HepG2 (cell line): ENCODE measurements around the gene CASP6. TPM values are rescaled to one million over a fixed set of nuclear protein-coding genes. Genes with fewer than 3 reads are reported as not detected.

Source experiments
- ATAC-seq: fragments of 200-7000 bp; cut with Tn5 transposase; 3 replicates; pipeline ENCODE4 v1.9.1; 2020; ENCODE audit warnings: mild to moderate bottlenecking, moderate library complexity
- BruUV-seq: library from RNA; stranded (reverse); fragments of 400-500 nt; replicated peaks from 2 replicates; lab custom pipeline; 2021; lab: Mats Ljungman, UMichigan
- CTCF ChIA-PET: fragments of 300-600 bp; formaldehyde crosslinking; extraction: SDS; loops from one replicate; lab custom pipeline; 2021; ENCODE audit warnings: low total read pairs, inconsistent platforms, low intra/inter-chr PET ratio; lab: Yijun Ruan, JAX
- POLR2A ChIA-PET: fragments of 350-600 bp; sonication (Branson Sonifier 250); formaldehyde crosslinking; loops from one replicate; lab custom pipeline; 2020; ENCODE audit warnings: antibody characterized with exemption, inconsistent platforms; lab: Yijun Ruan, JAX
- DNase-seq: peaks from one replicate; pipeline ENCODE4 v3.0.0-alpha.2; 2015; ENCODE audit warnings: low spot score
- FAIRE-seq: peaks from 3 replicates; lab custom pipeline; 2011; peaks lifted over from hg19 to GRCh38; lab: Jason Lieb, UNC
- H2AFZ ChIP-seq: one replicate; pipeline ENCODE4 v1.6.1; 2011; ENCODE audit warnings: low read length, inconsistent platforms
- H3K27ac ChIP-seq: fragments of 300-600 bp; 3 replicates; pipeline ENCODE4 v1.8.0; 2011; ENCODE audit warnings: mixed run types, mild to moderate bottlenecking, mixed read lengths, low read length, inconsistent platforms; ENCODE audit not compliant: insufficient read depth; ENCODE audit errors: extremely low read length
- H3K27me3 ChIP-seq, 2 experiments: fragments of 200-600 bp in 1 of 2; 2 replicates in 1 of 2; 3 replicates in 1 of 2; pipeline versions ENCODE4 v1.6.0 to v1.8.0; 2011; ENCODE audit warnings: low read length in 2 of 2, mild to moderate bottlenecking in 2 of 2, moderate library complexity in 2 of 2, inconsistent platforms in 1 of 2; ENCODE audit not compliant: insufficient read depth in 2 of 2, control insufficient read depth in 1 of 2
- H3K36me3 ChIP-seq, 2 experiments: fragments of 200-600 bp in 1 of 2; replicated peaks in 1 of 2; 2 replicates in 1 of 2; 3 replicates in 1 of 2; pipeline versions ENCODE4 v1.5.1 to v1.8.0; 2011; ENCODE audit warnings: low read length in 2 of 2, inconsistent platforms in 1 of 2; ENCODE audit not compliant: insufficient read depth in 2 of 2, control insufficient read depth in 1 of 2
- H3K4me1 ChIP-seq: 2 replicates; pipeline ENCODE4 v1.5.1; 2012; ENCODE audit warnings: low read length, inconsistent platforms; ENCODE audit not compliant: insufficient read depth
- H3K4me2 ChIP-seq: 2 replicates; pipeline ENCODE4 v1.6.0; 2011; ENCODE audit warnings: low read depth, low read length, inconsistent platforms
- H3K4me3 ChIP-seq, 3 experiments: fragments of 200-600 bp in 1 of 3; sonication (generic), shearing (Covaris generic) in 1 of 3; replicated peaks in 1 of 3; 2 replicates each; pipeline ENCODE4 v1.5.1; 2011 to 2016; ENCODE audit warnings: low read length in 3 of 3, inconsistent platforms in 2 of 3, low read depth in 2 of 3, mild to moderate bottlenecking in 2 of 3, control low read depth in 1 of 3, mixed read lengths in 1 of 3; ENCODE audit not compliant: insufficient read depth in 1 of 3
- H3K79me2 ChIP-seq: one replicate; pipeline ENCODE4 v1.6.1; 2011; ENCODE audit warnings: low read length, inconsistent platforms; ENCODE audit not compliant: insufficient read depth
- H3K9ac ChIP-seq: 2 replicates; pipeline ENCODE4 v1.6.0; 2011; ENCODE audit warnings: mild to moderate bottlenecking, low read depth, low read length, inconsistent platforms; ENCODE audit not compliant: insufficient read depth
- H3K9me3 ChIP-seq: 2 replicates; pipeline ENCODE4 v1.5.1; 2012; ENCODE audit warnings: mild to moderate bottlenecking, low read length
- H4K20me1 ChIP-seq: 2 replicates; pipeline ENCODE4 v1.6.0; 2011; ENCODE audit warnings: inconsistent platforms, mild to moderate bottlenecking, low read length, moderate library complexity; ENCODE audit not compliant: insufficient read depth
- HOXA7 ChIP-seq: sonication (generic); formaldehyde crosslinking; IDR thresholded peaks from 2 replicates; pipeline ENCODE4 v1.8.1; 2022; ENCODE audit warnings: mild to moderate bottlenecking, missing genetic modification reagents, moderate library complexity
- IKZF4 ChIP-seq: sonication (generic); formaldehyde crosslinking; IDR thresholded peaks from 2 replicates; pipeline ENCODE4 v1.5.1; 2020; ENCODE audit warnings: borderline replicate concordance, mild to moderate bottlenecking, low read depth, missing genetic modification reagents; ENCODE audit errors: not compliant biosample characterization
- KDM5B ChIP-seq: sonication (generic); formaldehyde crosslinking; IDR thresholded peaks from 2 replicates; pipeline ENCODE4 v1.4.0; 2020; ENCODE audit warnings: missing genetic modification reagents, mild to moderate bottlenecking, borderline replicate concordance
- MAFG ChIP-seq: sonication (generic); formaldehyde crosslinking; IDR thresholded peaks from 2 replicates; pipeline ENCODE4 v1.5.1; 2020; ENCODE audit warnings: mild to moderate bottlenecking, missing genetic modification reagents
- NFKBIZ ChIP-seq: IDR thresholded peaks from 2 replicates; pipeline ENCODE4 v1.6.1; 2018; ENCODE audit warnings: missing genetic modification reagents, missing compliant biosample characterization
- SOX6 ChIP-seq, 2 experiments: fragments of 450-650 bp in 1 of 2; sonication (generic) in 1 of 2; formaldehyde crosslinking in 1 of 2; IDR thresholded peaks; 2 replicates each; pipeline versions ENCODE4 v1.4.0 to v1.6.1; 2017 to 2020; ENCODE audit warnings: antibody characterized with exemption in 1 of 2, mild to moderate bottlenecking in 1 of 2, missing genetic modification reagents in 1 of 2
- TCF12 ChIP-seq, 2 experiments: fragments of 450-650 bp in 1 of 2; sonication (generic) in 1 of 2; formaldehyde crosslinking in 1 of 2; IDR thresholded peaks; 2 replicates each; pipeline versions ENCODE4 v1.6.1 to v1.8.0; 2017 to 2022; ENCODE audit warnings: antibody characterized with exemption in 1 of 2, mild to moderate bottlenecking in 1 of 2, missing genetic modification reagents in 1 of 2, moderate library complexity in 1 of 2
- TOPORS ChIP-seq: sonication (generic); formaldehyde crosslinking; IDR thresholded peaks from 2 replicates; pipeline ENCODE4 v1.8.0; 2023; ENCODE audit warnings: mild to moderate bottlenecking, missing genetic modification reagents
- ZFAT ChIP-seq: sonication (generic); formaldehyde crosslinking; conservative IDR thresholded peaks from 2 replicates; pipeline ENCODE4 v1.8.1; 2023; ENCODE audit warnings: missing genetic modification reagents, inconsistent platforms
- ZNF17 ChIP-seq: sonication (generic); formaldehyde crosslinking; IDR thresholded peaks from 2 replicates; pipeline ENCODE4 v1.5.0; 2020; ENCODE audit warnings: mild to moderate bottlenecking, missing genetic modification reagents
- ZNF230 ChIP-seq: sonication (generic); formaldehyde crosslinking; IDR thresholded peaks from 2 replicates; pipeline ENCODE4 v1.4.0; 2020; ENCODE audit warnings: mild to moderate bottlenecking, missing genetic modification reagents
- ZNF34 ChIP-seq: sonication (generic); formaldehyde crosslinking; IDR thresholded peaks from 2 replicates; pipeline ENCODE4 v1.4.0; 2020; ENCODE audit warnings: mild to moderate bottlenecking, missing genetic modification reagents, borderline replicate concordance
- ZNF672 ChIP-seq: sonication (generic); formaldehyde crosslinking; IDR thresholded peaks from 2 replicates; pipeline ENCODE4 v1.8.1; 2022; ENCODE audit warnings: missing genetic modification reagents
- ZNF737 ChIP-seq: sonication (generic); formaldehyde crosslinking; IDR thresholded peaks from 2 replicates; pipeline ENCODE4 v1.5.0; 2020; ENCODE audit warnings: missing genetic modification reagents, mild to moderate bottlenecking, borderline replicate concordance
- ZNF781 ChIP-seq: sonication (generic); formaldehyde crosslinking; IDR thresholded peaks from 2 replicates; pipeline ENCODE4 v1.5.1; 2020; ENCODE audit warnings: borderline replicate concordance, mild to moderate bottlenecking, missing genetic modification reagents; ENCODE audit errors: not compliant biosample characterization
- ZNF788 ChIP-seq: sonication (generic); formaldehyde crosslinking; IDR thresholded peaks from 2 replicates; pipeline ENCODE4 v1.5.0; 2020; ENCODE audit warnings: mild to moderate bottlenecking, missing genetic modification reagents, borderline replicate concordance
- WGBS: methylation state at CpG from one replicate; pipeline ENCODE4 v1.1.6; 2017; ENCODE audit warnings: low lambda C conversion rate; 5-methylcytosine and 5-hydroxymethylcytosine counted together
- in situ Hi-C: cut with HindIII; loops from 2 replicates; pipeline ENCODE4 v1.10.0; 2017; ENCODE audit warnings: low pct_unique_long_range_greater_than_20kb; ENCODE audit not compliant: extremely low pct_ligation_motif_present
- intact Hi-C: fragments of 100-400 bp; cut with micrococcal nuclease; formaldehyde crosslinking; loops from one replicate; pipeline ENCODE4 v1.10.0; 2022; ENCODE audit not compliant: unreplicated experiment
- polyA plus RNA-seq, 8 experiments: library from polyadenylated mRNA; depleted of rRNA in 3 of 8; stranded (reverse) in 7 of 8; unstranded in 1 of 8; fragments of >200 nt; fragmentation: Illumina TruSeq in 4 of 8; extraction: Trizol in 4 of 8; gene quantifications; 2 replicates each; pipeline versions ENCODE4 v1.2.1 to v1.2.3, GENCODE V29; 2011 to 2016; ENCODE audit warnings: low read depth in 4 of 8, missing spikeins in 1 of 8, mixed read lengths in 1 of 8; ENCODE audit not compliant: insufficient read depth in 1 of 8
- total RNA-seq, 5 experiments: library from RNA; depleted of rRNA; stranded (reverse); fragments of >200 nt; fragmentation: Illumina TruSeq; extraction: Trizol; gene quantifications; 2 replicates each; pipeline ENCODE4 v1.2.3, GENCODE V29; 2016; ENCODE audit warnings: low read depth in 1 of 5
- TF ChIP-seq, protein P1 (sequence below): sonication (generic); formaldehyde crosslinking; IDR thresholded peaks from 2 replicates; pipeline ENCODE4 v1.4.0; 2020; ENCODE audit warnings: missing genetic modification reagents

Gene CASP6
- total and polyA plus RNA-seq, 2 of the 13 experiments (the other 11 are each of a cell fraction or from before 2014, with no cell fraction given), result 19.7 to 34.6 TPM

DNA sequence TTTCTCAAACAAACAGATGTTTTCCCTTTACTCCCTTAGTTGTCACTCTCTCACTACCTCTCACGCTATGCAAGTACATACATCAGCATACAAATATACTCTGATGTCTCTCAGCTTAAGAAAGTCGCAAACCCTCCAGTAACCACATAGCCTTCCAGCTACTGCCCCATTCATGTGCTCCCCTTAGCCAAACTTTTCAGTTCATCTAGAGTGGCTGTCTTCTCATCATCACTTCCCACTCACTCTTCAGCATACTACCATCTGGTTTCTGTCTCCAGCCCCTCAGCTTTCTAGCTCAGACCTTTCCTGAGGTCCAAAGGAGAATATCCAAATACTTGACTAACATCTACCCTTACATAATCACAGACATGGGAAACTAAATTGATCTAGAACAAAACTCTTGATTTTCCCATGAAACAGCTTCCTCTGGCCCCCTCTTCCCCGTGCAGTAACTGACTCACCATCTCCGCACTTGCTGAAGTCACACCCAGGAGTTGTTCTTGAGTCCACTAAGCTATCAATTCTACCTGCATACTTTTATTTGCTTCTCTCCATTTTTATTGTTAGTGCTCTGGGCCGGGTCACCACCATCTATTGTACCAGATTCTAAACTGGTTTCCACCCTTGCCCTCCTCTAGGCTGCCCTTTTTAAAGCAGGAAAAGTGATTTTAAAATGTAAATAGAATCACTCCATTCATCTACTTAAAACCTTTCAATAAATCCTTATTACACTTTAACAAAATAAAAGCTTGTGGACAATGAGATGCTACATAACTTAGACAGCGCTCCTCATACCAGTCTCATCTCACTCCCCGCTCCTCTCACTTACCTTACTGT lies 57.2 kb downstream of the CASP6 start:
- no peak for ATAC-seq
- no peak for DNase-seq
- Histone ChIP-seq H3K9ac (no peak overlapping the region), H3K79me2 (no peaks in the 10 kb centered on the region), H3K4me2 (no peak overlapping the region), H3K4me1 (no peaks in the 10 kb centered on the region), H4K20me1 (no peaks in the 10 kb centered on the region), H3K27me3 (no peaks in the 10 kb centered on the region; a peak in 1 of 5 replicates), H3K27ac (no peak overlapping the region), H3K36me3 (no peaks in the 10 kb centered on the region), H2AFZ (no peak overlapping the region), H3K9me3 (no peaks in the 10 kb centered on the region), H3K4me3 (no peak overlapping the region)
- intact Hi-C loops (no loop called here), in situ Hi-C loops (no loop called here)
- WGBS, result 66% methylated on average over 7 of the region's 7 CpGs
- POLR2A ChIA-PET, result no interaction called here
- FAIRE-seq, result no peak
- CTCF ChIA-PET, result no interaction called here
- TF ChIP-seq ZNF17 (CRISPR knock-in tag) (no peak), TOPORS (CRISPR knock-in tag) (no peak), MAFG (CRISPR knock-in tag) (no peak), IKZF4 (CRISPR knock-in tag) (no peak)
- no TSS peak for BruUV-seq

DNA sequence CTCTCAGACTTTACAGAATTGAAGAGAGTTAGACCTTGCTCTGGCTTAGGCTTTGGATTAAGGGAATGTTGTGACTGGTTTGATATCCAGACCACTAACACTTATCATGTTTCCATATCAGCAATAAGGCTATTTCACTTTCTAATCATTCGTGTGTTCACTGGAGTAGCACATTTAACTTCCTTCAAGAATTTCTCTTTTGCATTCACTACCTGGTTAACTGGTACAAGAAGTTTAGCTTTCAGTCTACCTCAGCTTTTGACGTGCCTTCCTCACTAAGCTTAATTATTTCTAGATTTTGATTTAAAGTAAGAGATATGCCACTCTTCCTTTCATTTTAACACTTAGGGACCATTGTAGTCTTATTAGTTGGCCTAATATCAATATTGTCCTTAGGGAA lies 62.6 kb downstream of the CASP6 start:
- in situ Hi-C loops (no loop called here), intact Hi-C loops (no loop called here)
- Histone ChIP-seq H2AFZ (no peak overlapping the region), H3K79me2 (no peaks in the 10 kb centered on the region), H3K27me3 (no peaks in the 10 kb centered on the region; a peak in 1 of 5 replicates), H3K4me2 (no peak overlapping the region), H3K9ac (no peak overlapping the region), H3K27ac (no peak overlapping the region), H4K20me1 (no peaks in the 10 kb centered on the region), H3K9me3 (no peaks in the 10 kb centered on the region), H3K4me1 (no peaks in the 10 kb centered on the region), H3K4me3 (no peak overlapping the region), H3K36me3 (no peaks in the 10 kb centered on the region)
- TF ChIP-seq ZNF672 (CRISPR knock-in tag) (no peak), ZNF788 (CRISPR knock-in tag) (no peak), ZNF781 (no peak), SOX6 (IDR thresholded peaks at IDR 0.05) (no peak), SOX6 (CRISPR knock-in tag; IDR thresholded peaks at IDR 0.05) (no peak), ZNF737 (CRISPR knock-in tag) (no peak), TCF12 (IDR thresholded peaks at IDR 0.05) (no peak), TCF12 (CRISPR knock-in tag; IDR thresholded peaks at IDR 0.05) (no peak), ZNF34 (CRISPR knock-in tag) (no peak), HOXA7 (CRISPR knock-in tag) (no peak), NFKBIZ (no peak), ZNF230 (CRISPR knock-in tag) (no peak), KDM5B (CRISPR knock-in tag) (no peak), ZFAT (no peak)
- TF ChIP-seq, protein P1, sequence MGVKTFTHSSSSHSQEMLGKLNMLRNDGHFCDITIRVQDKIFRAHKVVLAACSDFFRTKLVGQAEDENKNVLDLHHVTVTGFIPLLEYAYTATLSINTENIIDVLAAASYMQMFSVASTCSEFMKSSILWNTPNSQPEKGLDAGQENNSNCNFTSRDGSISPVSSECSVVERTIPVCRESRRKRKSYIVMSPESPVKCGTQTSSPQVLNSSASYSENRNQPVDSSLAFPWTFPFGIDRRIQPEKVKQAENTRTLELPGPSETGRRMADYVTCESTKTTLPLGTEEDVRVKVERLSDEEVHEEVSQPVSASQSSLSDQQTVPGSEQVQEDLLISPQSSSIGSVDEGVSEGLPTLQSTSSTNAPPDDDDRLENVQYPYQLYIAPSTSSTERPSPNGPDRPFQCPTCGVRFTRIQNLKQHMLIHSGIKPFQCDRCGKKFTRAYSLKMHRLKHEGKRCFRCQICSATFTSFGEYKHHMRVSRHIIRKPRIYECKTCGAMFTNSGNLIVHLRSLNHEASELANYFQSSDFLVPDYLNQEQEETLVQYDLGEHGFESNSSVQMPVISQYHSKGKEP, result no peak
- no peak for FAIRE-seq
- no TSS peak for BruUV-seq
- CTCF ChIA-PET, result no interaction called here
- DNase-seq, result no peak
- POLR2A ChIA-PET, result no interaction called here
- no peak for ATAC-seq
- 44% methylated on average over 2 of the region's 2 CpGs for WGBS
